ENCODE measurements around the gene C22orf39.

Gene C22orf39, protein sequence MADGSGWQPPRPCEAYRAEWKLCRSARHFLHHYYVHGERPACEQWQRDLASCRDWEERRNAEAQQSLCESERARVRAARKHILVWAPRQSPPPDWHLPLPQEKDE

DNA sequence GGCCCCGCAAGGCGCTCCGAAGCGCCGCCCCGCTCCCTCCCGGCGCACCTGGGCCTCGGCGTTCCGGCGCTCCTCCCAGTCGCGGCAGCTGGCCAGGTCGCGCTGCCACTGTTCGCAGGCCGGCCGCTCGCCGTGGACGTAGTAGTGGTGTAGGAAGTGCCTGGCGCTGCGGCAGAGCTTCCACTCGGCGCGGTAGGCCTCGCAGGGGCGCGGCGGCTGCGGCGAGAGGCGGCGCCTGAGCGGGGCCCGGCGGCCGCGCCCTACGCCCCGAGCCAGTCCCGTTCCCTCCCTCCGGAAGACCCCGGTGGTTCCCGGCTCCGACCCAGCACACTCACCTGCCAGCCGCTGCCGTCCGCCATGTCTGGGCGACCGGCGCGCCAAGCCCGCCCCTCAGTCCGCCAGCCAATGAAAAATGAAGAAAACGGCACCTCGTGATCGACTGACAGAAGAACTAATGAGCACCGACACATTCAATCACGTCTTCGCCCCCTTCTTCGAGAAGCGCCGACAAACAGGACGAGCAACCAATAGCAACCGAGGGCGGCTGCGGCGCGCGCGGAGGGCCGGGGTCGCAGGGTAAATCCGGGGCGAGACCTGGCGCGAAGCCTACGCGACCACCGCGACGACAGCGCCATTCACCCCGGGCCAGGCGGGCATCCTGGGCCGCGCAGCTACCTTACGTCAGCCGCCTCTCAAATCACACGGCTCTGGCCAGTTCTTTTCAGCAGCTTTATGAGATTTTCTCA lies at the start of gene C22orf39:
C22orf39 (minus strand) TSS at position 382 of the 746 bp plus-strand sequence; CDS start at position 359, 23 bp downstream.
- DNase-seq: peak; percentile 81 to 85

- no peak for DNase-seq
These were observed 49.7 kb upstream of the C22orf39 start for GRCh38 chr22:19497245-19497644.

DNA sequence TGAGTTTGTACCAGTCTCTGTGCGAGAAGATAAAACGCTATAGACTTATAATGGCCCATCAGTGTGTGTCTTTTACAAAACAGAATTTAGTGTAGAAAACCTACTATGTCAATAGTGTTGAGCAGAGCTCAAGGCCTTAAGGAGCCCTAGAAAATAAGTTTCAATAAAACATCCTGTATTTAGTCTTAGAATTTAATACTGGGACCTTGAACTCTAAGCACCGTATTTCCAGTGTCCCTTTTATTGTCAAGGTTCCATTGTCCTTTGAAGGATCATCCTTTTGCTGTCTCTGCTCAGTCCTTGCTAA lies 48.8 kb upstream of the C22orf39 start:
- no peak for DNase-seq

- DNase-seq: no peak
These were observed 48.2 kb upstream of the C22orf39 start for GRCh38 chr22:19495562-19496323.

- DNase-seq: no peak
These were observed 47.2 kb upstream of the C22orf39 start for GRCh38 chr22:19494676-19495173.

- no peak for DNase-seq
These were observed 46.6 kb upstream of the C22orf39 start for GRCh38 chr22:19494001-19494560.

DNA sequence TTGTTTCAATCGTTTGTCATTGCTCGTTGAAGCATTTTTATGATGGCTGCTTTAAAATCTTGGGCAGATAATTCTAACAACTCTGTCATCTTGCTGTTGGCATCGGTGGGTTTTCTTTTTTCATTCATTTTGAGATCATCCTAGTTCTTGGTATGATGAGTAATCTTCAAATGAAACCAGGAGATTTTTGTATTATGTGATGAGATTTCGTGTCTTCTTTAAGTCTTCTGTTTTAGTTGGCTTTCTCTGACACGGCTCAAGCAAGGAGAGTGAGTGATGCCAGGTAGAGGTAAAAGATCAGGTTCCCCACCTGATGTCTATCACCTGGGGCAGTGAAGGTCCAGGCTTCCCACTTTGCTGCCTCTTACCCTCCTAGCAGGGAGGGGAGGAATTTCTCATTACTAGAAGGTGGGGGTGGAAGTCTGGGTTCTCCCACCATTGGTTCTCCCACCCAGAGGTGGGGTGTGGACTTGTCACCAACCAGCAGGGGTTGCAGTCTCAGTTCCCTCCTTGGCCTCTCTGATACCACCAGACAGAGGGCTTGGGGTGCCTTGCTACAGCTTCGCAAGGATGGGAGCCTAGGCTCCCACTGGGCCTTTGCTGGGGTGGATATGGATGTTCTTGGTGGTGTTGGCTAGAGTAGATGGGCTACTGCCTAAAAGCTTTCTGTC lies 45.1 kb upstream of the C22orf39 start:
- no peak for DNase-seq

- DNase-seq: no peak
These were observed 43.2 kb upstream of the C22orf39 start for GRCh38 chr22:19490628-19491230.

- DNase-seq: no peak
These were observed 41.7 kb upstream of the C22orf39 start for GRCh38 chr22:19488884-19489843.

- DNase-seq: no peak
These were observed 40.8 kb upstream of the C22orf39 start for GRCh38 chr22:19488285-19488684.

- no peak for DNase-seq
These were observed 36.2 kb upstream of the C22orf39 start for GRCh38 chr22:19483481-19484244.

- DNase-seq: no peak
These were observed 34.8 kb upstream of the C22orf39 start for GRCh38 chr22:19482297-19482696.

DNA sequence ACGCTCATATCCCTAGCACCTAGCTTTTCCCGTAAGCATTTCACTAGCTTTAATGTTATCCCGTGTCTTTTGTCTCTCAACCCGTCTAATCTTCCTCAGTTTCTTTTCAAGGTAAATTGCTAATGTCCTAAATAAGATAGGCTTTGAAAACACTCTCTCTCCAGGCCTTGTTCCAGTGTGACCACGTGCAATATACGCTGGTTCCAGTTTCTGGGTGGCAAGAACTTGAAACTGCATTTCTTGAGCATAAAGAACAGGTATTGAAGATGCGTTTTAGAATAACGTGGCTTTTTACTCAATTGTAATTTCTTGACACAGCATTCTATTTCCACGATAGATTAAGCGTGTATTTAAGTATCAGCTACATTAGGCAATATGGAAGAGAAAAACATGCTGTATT lies 33.3 kb upstream of the C22orf39 start:
- no peak for DNase-seq

DNA sequence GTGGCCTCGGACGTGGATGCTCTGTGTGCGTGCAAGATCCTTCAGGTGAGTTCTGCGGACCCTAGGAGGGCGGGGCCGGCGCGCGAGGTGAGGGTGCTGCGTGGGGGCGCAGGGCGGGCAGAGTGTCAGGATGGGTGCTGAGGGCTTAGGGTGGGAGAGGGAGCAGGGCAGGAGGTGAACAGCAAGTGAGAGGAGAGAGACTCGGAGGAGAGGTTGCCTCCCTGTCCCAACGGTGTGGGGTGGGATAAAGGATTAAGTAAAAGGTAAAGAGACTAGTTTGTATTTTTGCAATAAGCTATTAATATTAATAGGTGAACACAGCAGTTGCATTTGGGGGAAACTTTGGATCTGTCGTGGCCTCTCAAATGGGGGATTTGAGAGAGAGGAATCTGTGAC lies 32.7 kb upstream of the C22orf39 start:
- no peak for DNase-seq

DNA sequence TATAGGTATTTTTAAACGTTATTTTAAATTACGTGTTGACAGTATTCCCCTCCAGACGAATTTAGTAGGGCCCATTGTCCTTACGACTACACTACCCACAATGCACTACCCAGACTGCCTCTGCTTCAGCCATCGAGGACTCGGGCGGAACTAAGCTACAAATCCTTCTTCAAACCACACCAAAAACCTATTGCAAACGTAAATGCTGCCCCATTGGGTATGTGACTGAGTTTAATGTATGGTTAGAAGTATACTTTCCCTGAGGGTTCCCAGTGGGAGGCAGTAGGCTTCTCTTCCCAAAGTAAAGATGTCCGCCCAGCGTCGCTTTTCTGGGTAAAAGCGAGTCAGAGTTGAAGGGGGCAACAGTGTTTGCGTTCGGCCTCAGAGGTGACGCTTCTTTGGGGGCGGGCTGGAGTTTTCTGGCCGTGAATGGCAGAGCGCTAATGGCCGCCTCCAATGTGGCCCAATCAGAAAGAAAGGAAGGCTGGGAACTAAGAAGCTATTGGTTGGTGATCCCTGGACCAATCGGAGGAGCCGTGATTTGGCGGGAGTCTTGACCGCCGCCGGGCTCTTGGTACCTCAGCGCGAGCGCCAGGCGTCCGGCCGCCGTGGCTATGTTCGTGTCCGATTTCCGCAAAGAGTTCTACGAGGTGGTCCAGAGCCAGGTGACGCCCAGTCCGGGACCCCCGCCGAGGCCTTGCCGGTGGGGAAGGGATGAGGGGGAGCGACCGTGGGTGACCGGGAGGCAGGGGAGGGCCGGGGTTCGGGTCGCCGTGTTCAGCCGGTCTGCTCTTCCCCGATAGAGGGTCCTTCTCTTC lies 32.1 kb upstream of the C22orf39 start, which contains the start of gene CDC45:
CDC45 (plus strand) TSS at position 566 of the 818 bp plus-strand sequence; CDS start at position 615, 49 bp downstream.
- DNase-seq: peak; percentile 92 to 93

GRCh38 chr22:19478901-19479354 lies 31.4 kb upstream of the C22orf39 start, which contains the start of gene UFD1:
Gene UFD1, minus strand, starts transcription at chr22:19479193. Its CDS starts 108 bp downstream, at chr22:19479085.
- DNase-seq: peak; percentile 70 to 75

DNA sequence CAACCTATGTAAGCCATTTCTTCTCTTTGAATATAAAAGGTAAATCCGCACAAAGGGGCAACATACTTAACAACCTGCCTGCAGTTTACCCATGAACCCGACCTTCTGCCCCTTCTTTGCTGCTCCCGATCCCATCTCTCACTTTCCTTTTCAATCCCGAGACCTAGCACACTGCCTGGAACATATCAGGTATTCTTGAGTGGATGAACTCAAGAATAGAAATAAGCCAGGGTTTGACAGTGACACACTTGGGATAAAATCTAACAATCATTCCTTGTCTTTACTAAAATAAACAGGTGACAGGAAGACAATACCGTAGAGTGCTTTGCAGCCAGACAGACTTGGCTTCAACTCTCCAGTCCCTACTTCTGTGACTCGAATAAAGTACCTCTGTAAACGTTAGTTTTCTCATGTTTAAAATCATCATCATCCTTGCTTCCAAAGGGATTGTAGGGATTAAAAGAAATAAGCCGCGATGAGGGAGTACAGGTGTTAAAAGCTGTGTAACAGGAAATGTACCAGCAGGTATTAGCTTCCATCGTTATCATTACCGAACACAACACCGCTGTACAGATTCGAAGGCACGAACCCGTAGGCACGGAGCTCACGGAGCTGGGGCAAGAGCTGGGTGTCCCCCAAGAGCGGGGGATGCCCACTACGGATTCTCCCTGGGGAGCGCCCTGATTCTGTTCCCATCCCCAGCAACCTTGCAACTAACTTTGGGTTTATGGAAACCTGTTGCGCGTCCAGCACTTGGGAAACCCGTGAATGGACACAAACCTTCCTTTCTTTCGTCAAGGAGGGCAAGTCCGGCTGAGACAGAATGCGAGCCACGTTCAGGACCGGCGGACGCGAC lies 30.8 kb upstream of the C22orf39 start:
- peak; percentile 6 to 14 for DNase-seq

- DNase-seq: no peak
These were observed 30.0 kb upstream of the C22orf39 start for GRCh38 chr22:19477321-19478044.
